Stimulated activated CD4-positive, alpha-beta T cell treated with anti-CD3 and anti-CD28 coated beads, Interleukin-1b, Interleukin-23, amount 100 ng/mL, for 1 hour (primary cell): ENCODE measurements around the gene PRR14L.
"Not testable (repeated sequence)": the region's sequence is repeated elsewhere in the genome, so short reads cannot be mapped to it uniquely, and the experiment has no call there.

Experiments
- DNase-seq, 2 donors: peaks; one replicate each; pipeline ENCODE4 v3.0.0-alpha.2; 2020; ENCODE audit warnings: low read depth in 2 of 2

PRR14L gene

DNA sequence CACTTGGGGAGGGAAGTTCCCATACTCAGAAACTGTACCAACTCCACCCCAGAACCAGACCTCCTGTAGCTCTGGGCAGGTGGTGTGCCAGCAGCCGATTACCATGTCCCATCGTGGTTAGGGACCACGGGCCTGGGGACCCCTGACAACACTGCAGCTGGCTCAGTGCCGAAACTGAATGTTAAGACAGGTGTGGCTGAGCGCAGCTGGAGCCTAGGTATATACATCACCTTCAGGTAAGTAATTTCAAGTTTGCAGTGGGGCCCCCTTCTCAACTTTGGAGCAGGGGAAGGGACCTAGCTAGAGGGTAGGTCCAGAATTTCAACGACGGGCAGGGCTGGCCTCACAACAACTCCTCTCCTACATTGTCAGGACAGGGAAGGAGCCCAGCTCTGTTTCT, 67.2 kb downstream of the PRR14L start:
- DNase-seq: no peak

DNA sequence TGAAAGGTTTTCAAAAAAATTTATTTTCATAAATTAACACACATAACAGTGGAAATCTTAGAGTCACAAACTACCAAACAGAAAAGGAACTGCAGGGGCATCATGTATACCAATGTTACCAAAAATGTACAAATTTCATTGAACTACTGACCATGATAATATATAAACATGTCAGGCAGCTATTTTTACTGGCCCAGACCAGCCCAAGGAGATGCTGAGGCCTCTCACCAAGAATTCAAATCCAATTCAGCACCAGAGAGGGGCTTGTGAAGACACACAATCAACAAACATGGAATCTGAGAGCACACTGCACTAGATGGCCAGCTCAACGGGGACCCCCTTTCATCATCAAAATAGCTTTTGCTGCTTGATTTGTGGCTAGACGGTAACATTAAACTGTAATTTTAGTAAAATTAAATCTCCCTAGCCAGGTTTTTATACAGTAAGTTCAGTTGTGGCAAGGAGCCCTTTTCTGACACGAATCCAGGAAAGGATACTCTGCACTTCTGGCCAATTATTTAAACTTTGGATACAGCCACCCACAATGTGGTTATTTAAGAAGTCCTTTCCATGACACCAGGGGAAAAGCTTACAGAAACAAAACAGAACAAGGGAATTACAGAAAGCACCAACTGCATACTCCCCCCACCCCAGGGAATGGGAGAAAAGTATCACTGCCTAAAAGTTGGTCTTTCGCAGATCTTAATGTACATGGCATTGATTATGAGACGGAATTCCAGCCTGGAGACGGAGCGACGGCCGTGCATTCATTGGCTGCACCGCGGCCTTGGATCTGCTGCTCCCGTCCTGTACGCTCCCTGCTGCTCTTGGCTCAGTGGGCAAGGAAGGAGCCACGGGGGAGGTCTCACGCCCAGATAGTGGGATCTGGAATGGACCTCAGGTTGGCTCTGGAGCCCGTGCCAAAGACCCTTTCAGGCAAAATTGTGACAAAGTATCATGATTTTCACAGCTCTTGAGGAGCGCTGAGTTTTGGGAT, 68.3 kb downstream of the PRR14L start:
- DNase-seq: no peak

GRCh38 chr22:31680861-31681341, 69.0 kb downstream of the PRR14L start:
- DNase-seq: no peak

- no peak for DNase-seq
Observed at GRCh38 chr22:31678748-31679147, 71.2 kb downstream of the PRR14L start.

DNA sequence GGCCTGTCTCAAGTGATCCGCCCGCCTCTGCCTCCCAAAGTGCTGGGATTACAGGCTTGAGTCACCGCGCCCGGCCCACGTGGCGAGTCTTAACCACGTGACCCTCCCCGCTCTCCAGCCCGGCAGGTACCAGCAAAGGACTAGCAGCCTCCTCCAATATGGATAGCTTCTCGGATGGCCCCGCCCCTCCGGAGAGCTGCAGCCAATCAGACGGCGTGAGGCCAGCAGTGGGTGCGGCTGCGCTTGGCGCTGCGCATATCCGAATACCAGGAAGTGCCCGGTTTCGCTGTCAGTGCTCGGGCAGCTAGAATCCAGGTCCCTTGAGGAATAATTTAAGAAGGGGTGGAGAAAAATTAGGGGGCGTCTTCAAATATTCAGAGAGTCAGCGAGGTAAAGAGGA, 73.2 kb downstream of the PRR14L start:
- DNase-seq: peak; percentile 84 to 87

- not testable (repeated sequence) for DNase-seq
Observed at GRCh38 chr22:31674219-31674618, 75.7 kb downstream of the PRR14L start.

DNA sequence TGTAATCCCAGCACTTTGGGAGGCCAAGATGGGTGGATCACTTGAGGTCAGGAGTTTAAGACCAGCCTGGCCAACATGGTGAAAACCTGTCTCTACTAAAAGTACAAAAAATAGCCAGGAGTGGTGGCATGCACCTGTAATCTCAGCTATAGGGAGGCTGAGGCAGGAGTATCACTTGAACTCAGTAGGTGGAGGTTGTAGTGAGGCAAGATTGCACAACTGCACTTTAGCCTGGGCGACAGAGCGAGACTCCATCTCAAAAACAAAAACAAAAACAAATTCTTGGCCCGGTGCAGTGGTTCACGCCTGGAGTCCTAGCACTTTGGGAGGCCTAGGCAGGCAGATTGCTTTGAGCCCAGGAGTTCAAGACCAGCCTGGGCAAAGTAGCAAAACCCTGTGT, 81.1 kb downstream of the PRR14L start:
- not testable (repeated sequence) for DNase-seq

DNA sequence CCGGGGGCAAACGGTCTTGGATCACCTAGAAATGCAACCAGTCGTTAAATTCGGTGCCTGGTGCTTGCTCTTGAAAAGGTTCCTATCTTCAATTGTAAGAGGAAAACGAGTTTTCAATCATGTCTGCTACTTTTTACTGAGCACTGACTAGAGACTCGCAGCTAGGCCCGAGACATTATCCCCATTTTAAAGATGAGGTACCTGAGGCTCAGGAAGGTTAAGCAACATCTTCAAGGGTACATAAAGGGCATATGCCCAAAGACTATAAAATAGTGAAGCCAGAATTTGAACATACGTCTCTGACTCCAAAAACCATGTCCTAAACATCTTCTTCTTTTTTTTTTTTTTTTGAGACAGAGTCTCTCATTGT, 87.3 kb downstream of the PRR14L start:
- no peak for DNase-seq

- DNase-seq: peak; percentile 86 to 92
Observed at GRCh38 chr22:31661851-31662667, 87.9 kb downstream of the PRR14L start, which contains the start of gene PISD. Gene PISD, minus strand, starts transcription at chr22:31662215. Its CDS starts 7 bp downstream, at chr22:31662208.

- DNase-seq: not testable (repeated sequence)
Observed at GRCh38 chr22:31660860-31661341, 89.0 kb downstream of the PRR14L start.

GRCh38 chr22:31659246-31659645, 90.7 kb downstream of the PRR14L start:
- no peak for DNase-seq

- DNase-seq: no peak
Observed at GRCh38 chr22:31654408-31654807, 95.5 kb downstream of the PRR14L start.

DNA sequence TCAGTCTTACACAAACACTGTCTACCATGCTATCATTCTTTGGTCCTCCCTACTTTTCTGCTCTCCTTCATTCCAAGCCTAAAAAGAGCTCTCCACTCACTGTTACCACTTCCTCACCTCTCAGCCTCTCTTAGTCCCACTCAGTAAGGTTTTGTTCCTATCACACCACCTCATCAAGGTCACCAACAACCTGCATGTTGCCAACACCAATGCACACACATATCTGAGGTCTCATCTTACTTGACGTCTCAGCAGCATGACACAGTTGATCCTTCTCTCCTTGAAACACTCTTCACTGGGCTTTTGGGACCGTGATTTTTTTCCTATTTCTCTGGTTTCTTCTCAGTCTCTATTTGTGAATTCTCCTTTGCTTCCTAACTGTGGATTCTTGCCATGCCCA, 96.0 kb downstream of the PRR14L start:
- DNase-seq: no peak

DNA sequence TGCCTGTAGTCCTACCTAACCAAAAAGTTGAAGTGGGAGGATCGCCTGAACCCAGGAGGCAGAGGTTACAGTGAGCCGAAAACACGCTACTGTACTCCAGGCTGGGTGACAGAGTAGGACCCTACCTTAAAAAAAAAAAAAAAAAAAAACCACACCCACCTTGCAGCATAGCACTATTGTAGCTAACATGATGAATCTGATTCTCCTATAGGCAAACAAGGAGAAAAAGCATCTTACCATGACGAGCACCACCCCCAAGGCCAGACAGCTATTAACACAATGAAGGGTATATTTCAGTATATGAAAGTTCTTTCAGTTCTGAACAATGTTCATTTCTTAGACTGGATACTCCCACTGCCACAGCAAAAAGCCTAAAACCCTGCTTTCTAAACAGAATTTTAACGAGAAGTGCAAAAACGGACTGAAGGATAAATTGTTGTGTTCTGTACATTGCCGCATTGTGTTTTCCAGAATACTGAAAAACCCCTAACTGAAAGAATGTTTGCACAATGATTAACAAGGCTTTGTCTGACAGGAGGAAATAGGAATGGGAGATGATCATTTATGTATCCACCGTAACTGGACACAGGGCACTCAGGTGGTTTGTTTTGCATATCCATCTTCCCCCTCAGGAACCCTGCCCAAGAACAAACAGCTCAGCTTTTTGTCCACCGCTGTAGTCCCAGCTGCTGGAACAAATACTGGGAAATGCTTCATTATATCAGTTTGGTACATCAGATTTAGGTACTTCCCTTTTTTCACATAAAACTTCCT, 96.8 kb downstream of the PRR14L start:
- no peak for DNase-seq

DNA sequence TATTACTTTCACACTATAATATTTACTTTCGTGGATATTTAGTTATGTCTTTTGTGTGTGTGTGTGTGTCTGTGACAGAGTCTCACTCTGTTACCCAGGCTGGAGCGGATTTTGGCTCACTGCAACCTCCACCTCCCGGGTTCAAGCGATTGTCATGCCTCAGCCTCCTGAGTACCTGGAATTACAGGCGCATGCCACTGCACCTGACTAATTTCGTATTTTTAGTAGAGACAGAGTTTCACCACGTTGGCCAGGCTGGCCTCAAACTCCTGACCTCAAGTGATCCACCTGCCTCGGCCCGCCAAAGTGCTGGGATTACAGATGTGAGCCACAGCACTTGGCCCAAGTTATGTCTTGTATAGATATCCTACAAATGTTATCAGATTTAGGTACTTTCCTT, 97.8 kb downstream of the PRR14L start:
- DNase-seq: no peak

DNA sequence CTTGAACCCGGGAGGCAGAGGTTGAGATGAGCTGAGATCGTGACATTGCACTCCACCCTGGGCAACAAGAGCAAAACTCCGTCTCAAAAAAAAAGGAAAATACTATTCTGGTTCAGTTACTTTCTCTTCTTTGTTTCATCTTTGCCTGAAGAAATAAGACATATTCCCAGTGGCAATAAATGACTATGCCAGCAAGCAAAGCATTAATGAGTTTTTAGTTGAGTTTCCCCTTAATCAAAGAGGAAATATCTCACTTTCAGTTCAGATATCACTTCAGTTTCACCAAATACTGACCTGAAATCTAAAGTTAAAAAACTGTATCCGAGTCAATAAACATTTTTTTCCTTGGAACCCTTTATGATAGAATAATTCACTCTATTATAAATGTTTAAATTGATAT, 98.3 kb downstream of the PRR14L start:
- no peak for DNase-seq

- no peak for DNase-seq
Observed at GRCh38 chr22:31650391-31650790, 99.5 kb downstream of the PRR14L start.

GRCh38 chr22:31647523-31648320, 102.2 kb downstream of the PRR14L start:
- no peak for DNase-seq

DNA sequence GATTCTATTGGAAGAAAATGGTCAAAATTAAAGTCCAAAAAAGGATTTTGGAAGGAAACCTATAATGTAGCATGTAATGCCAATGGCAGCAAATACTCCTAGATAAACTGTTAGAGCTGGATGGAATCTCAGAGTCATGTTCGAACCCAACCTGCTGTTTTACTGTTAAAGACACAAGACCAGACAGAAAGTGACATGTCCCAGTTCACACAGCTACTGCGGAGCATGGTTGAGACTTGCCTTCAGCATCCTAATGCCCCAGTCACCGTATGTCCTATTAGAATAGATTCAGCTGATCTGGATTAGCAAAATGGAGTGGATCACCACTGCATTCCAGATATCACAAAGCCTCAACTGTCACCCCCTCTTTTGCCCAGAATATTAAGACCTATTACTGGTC, 102.9 kb downstream of the PRR14L start:
- DNase-seq: no peak

- DNase-seq: no peak
Observed at GRCh38 chr22:31646186-31647019, 103.5 kb downstream of the PRR14L start.
